DMS114 treated with DMSO at 0.1 percent for 48 hours (cell line): ENCODE measurements around the gene ACP4.
"Not testable (repeated sequence)": the region's sequence is repeated elsewhere in the genome, so short reads cannot be mapped to it uniquely, and the experiment has no call there.

ENCODE experiments used
- DNase-seq: peaks from one replicate; lab custom pipeline; 2025; ENCODE audit not compliant: unreplicated experiment; lab: John Stamatoyannopoulos, UW

Gene ACP4

DNA sequence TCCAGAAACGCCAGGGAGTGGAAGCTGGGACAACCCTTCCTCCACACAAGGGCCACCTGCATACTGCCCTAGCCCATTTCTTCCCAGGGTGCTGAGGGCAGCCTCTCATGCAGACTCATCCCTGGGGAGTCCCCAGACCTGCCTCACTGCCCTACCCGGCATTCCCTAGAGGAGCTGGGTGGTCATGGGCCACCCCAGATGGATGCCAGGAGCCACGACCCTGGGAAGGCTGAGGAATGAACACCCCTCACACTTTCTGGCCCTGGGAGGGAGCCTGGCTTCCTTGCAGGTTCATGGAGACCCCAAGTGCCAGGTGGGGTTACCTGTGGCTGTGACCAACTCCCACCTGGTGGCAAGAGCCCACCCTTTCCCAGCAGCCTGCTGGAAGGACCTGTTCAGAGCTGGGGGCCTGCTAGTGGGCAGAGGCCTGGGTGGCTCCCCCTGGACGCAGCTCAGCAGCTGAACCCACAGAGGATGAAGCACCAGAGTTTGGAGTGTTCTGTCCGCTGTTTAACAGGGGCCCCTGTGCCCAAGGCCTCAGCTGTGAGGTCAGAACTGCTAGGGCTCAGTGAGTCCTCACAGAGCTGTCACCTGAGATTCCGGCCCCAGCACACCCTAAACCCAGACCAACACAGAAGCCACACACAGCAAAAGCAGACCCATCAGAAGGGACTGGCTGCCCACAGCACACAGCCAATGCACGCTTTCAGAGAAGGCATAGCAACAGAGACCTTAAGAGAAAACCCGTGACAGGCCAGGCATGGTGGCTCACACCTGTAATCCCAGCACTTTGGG, 6.6 kb downstream of the ACP4 start:
- DNase-seq = no peak

- DNase-seq = no peak
Observed at GRCh38 chr19:50797429-50797780, 7.2 kb downstream of the ACP4 start.

DNA sequence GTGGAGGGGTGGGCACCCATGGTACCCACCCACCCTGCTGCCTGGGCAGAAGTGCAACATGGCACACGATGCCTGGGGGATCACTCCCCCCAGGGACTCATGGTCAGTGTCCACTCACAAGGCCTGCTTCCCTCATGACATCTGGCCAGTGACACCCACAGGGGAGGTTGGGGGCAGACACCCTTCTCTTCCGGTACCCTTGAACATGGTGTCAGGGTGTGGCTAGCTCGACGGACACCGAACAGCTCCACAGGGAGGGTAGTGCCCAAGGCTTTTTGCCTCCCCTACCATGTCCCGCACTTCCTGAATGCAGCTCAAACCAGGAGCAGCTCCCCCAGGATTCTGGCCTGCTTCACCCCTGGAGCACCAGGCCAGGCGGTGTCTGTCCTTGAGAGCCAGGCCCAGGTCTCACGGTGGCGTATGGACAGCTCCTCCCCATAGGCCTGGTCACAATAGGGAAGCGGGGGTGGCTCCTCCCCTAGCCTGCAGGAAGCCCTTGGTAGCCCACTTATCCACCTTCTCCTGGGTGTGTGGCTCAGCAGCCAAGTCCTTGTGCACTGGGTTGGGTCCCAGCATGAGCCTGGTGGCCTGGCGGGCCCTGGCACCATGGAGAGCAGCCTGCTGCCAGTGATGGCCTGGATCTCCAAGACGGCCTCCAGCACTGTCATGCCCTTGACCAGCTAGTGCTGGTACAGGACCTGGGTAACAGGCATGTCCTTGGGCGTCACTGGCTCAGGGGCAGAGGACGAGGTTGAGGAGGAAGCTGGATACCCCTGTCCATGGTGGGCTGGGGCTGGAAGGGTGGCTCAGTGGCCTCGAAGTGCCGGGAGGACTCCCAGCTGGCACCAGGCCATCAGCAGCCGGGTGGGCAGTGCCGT, 7.8 kb downstream of the ACP4 start:
- no peak for DNase-seq

GRCh38 chr19:50798659-50799546, 8.7 kb downstream of the ACP4 start:
- no peak for DNase-seq

DNA sequence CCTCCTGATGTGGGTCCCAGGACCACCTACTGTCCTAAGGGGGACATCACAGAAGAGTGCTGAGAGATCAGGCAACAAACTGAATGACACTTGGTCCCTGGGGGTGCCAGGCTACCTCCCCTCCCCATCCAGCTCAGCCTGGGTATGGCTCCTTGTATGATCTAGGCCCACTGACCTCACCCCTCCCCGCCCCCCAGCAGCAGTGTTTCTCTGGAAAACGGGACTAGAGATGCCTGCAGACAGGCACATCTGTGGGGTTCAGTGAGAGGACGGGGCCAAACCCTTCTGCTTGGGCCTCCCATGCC, 9.3 kb downstream of the ACP4 start:
- DNase-seq = no peak

DNA sequence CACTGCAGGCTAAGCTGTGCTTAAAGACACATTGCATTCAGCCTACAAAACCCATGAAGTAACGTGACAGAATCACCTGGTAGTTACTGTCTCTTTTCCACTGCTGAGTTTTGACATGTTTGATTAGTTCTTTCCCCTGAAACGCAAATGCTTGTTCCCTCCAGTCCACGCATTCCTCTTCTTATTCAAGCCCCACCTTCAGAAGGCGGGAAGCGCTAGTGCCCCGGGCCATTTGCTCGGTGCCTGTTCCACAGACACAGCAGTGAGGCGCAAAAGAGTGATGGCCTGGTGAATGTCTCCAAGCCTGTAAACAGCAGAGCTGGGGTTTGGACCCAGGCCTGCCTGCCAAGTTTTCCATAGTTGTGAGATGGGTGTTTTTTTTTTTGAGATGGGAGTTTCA, 10.9 kb downstream of the ACP4 start:
- DNase-seq = no peak

DNA sequence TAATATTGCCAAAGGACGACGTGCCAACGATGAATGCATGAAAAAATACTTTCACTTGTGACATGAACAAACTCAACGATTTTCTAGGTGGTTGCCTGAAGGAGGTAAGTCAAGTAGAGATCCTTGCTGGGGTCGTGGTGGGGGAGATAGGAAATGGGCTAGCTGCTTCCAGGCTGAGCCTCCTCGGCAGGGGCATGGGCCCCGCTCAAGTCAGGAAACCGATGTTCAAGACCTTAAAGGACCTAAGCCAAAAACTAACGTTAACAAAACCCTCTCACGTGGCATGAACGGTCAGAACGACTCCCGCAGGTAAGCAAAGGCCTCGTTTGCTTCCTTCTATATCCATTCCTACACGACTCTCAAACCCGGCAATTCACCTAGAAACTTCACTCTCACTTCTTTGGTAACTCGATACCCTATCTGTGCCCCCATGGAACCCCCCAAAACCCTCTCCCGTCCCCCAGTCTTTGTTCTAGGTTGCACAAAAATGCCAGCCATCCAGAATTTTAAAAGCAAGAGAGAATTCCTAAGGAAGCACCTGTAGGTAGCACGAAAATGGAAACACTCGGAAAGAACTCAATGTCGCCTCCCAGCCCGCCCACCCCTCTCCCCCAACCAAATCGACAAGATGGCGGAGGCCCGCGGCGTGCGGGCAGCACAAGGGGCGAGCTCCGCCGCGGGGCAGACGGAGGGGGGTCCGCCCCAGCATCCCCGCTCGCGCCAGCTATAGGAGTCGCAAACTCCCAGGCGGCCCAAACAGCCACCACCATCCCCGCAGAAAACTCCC, 13.6 kb downstream of the ACP4 start:
- DNase-seq = no peak

DNA sequence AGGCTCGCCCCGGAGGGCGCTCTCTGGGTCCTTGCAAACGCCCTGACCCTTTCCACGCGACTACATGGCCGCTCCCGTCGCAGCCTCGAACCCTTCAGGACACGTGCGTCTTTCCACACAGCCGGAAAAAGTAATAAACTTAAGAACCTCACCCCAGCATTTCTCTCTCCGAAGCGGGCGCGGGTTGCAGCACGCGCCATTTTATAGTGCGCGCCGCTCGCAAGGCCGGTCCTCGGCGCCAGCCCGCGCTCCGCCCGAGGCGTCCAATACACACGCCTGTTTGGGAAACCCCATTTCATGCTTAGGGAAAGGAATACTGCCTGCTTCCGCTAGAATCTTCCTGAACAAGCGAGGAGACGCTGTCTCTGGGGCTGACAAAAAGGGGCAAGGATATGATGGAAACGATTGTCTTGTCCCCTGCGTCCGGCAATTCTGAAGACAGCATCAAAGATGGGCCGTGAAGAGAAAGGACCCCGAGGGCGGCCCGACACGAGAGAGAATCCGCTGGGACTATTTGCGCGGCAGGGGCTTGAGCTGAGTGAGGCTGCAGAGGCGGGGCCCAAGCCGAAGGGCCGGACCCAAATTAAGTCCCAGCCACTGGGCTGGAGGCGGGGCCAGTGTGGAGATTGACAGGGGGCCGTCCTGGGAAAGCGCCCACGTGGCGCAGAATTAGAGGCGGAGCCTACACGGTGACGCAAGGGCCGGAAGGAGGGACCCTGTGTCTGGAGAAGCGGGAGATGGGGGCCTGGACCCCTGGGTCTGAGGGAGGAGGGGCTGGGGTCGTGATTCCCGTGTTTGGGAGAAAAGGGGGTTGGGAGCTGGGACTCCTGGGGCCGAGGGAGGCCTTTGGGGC, 14.4 kb downstream of the ACP4 start:
- peak; percentile 86 for DNase-seq

GRCh38 chr19:50808856-50809255, 18.6 kb downstream of the ACP4 start:
- DNase-seq = no peak

GRCh38 chr19:50811622-50812238, 21.5 kb downstream of the ACP4 start:
- DNase-seq = not testable (repeated sequence)

DNA sequence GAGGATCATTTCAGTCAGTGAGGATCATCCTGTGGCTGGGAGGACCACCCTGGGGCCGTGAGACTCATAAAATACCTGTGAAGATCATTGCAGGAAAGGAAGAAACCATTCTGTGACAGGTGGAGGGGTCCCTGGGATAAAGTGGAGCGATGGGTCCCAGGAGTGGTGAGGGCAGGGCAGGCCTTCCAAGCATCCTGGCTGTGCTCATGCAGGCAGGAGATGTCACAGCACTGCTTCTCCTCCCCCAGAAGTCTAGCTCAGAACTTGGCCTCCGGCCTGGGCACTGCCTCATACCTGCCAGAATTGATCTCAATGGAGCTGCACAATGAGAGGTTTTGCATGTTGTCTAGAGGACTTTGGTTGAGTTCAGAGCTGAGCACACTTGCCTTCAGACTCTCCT, 22.3 kb downstream of the ACP4 start:
- no peak for DNase-seq

GRCh38 chr19:50814883-50815282, 24.7 kb downstream of the ACP4 start:
- DNase-seq = no peak

- no peak for DNase-seq
Observed at GRCh38 chr19:50815439-50815838, 25.2 kb downstream of the ACP4 start.

DNA sequence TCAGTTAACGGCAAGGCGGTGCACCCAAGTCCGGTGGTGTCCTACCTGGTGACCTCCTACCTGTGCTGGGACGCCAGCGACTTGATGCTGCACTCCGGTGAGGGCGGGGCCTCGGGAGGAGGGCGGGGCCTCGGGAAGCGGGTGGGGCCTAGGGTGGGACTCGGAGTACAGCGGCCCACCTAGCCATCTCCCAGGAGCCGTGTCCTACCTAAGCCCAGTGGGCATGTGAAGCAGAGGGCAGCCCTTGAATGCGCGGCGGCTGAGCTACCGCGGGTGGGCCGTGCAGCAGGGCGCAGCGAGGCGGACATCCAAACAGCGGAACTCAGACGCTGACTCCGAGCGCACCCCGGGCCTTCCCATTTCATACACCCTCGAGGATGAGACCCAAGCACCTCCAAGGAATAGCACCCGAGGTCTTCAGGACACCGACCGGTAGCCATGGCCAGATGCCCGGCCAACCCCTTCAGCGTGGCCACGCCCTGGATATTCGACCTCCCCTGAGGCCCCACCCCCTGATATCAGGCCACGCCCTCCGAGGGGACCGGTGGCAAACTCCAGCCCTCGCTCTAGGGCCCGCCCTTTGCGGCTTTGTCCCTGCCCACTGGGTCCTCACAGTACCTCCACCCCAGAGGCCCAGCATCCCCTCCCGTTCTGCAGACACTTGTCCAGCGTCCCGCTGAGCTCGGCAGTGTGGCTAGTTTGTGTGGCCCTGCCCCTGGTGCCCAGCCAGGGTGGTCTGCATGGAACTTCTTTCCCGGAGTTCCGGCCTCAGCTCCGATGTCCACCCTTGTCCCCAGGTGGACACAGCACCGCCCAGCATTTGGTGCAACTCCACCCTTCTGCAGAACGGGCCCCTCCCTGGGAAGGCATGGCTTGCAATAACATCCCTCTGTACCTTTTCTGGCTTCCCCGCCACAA, 28.0 kb downstream of the ACP4 start:
- DNase-seq = peak; percentile 11

DNA sequence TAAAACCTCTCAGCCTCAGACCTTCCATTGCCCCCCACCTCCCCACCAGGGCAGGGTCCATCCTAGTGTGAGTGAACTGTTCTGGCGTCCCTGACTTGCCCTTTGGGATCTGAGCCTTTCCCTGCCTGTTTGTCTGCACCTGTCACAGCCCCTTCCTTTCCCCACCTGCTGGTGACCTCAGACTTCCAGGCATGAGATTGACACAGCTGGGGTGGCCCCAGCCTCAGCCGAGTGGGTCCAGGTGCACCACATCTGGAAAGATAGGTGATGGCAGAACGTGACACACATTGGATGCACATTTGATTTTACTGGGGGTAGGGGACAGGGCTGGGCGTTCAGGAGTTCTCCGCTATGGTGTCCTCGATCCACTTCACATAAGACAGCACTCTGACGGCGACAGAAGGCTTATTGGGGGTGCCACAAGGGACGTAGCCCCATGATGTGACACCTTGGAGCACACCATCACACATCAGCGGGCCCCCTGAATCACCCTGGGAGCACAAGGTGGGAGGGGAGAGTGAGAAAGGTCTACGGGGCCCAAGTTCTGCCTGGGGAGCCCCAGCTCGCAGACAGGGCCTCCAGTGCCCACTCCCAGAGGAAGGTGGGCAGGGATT, 28.8 kb downstream of the ACP4 start:
- DNase-seq = no peak

- DNase-seq = no peak
Observed at GRCh38 chr19:50819636-50820035, 29.4 kb downstream of the ACP4 start.

DNA sequence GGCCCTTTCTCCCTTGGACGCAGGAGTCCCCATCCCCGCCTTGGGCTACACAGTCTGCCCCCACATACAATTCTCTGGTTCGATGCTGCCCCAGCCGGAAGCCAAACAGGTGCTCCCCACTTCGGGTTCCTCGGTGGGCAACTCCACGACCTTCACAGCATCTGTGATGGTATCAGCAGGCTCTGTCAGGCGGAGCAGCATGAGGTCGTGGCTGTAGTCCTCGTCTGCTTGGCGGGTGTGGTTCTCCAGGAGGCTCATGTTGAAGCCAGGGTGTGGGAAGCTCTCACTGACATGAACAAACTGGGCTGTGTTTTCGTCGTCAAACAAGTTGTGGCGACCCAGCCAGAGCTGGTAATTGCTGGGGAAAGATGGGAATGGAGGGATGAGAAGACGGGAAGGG, 29.9 kb downstream of the ACP4 start:
- DNase-seq = no peak
